Bone marrow (tissue), 2 donors: ENCODE results near the gene ART4.

Experiments
- DNase-seq, 2 donors: peaks; one replicate each; lab custom pipeline; 2025; lab: John Stamatoyannopoulos, UW

The ART4 gene

GRCh38 chr12:14843425-14843887 lies at the start of gene ART4:
TSS of gene ART4 (minus strand) at chr12:14843526. CDS start at chr12:14843113, 413 bp downstream.
- no peak for DNase-seq

- DNase-seq, result no peak
Observed at GRCh38 chr12:14892726-14893505, 49.6 kb upstream of the ART4 start.

GRCh38 chr12:14890701-14891100 lies 47.4 kb upstream of the ART4 start:
- DNase-seq, result no peak

- no peak for DNase-seq
Observed at GRCh38 chr12:14886271-14886670, 42.9 kb upstream of the ART4 start.

GRCh38 chr12:14885718-14886221 lies 42.4 kb upstream of the ART4 start, which contains the start of gene MGP:
TSS of gene MGP (minus strand) at chr12:14885854. CDS start at chr12:14885791, 63 bp downstream.
- DNase-seq, result no peak

GRCh38 chr12:14884458-14884878 lies 41.1 kb upstream of the ART4 start:
- peak; percentile 42 to 87 for DNase-seq

GRCh38 chr12:14883686-14884085 lies 40.4 kb upstream of the ART4 start:
- DNase-seq, result no peak

GRCh38 chr12:14880890-14881453 lies 37.6 kb upstream of the ART4 start:
- DNase-seq, result no peak

- no peak for DNase-seq
Observed at GRCh38 chr12:14879222-14879933, 36.1 kb upstream of the ART4 start.

GRCh38 chr12:14878488-14878887 lies 35.2 kb upstream of the ART4 start:
- no peak for DNase-seq

- no peak for DNase-seq
Observed at GRCh38 chr12:14876833-14877232, 33.5 kb upstream of the ART4 start.

- no peak for DNase-seq
Observed at GRCh38 chr12:14874882-14875281, 31.6 kb upstream of the ART4 start.

- peak in 1 of 2 donors; percentile 41 for DNase-seq
Observed at GRCh38 chr12:14873440-14874185, 30.3 kb upstream of the ART4 start.

GRCh38 chr12:14871886-14872285 lies 28.6 kb upstream of the ART4 start:
- DNase-seq, result no peak

- DNase-seq, result no peak
Observed at GRCh38 chr12:14871247-14871646, 27.9 kb upstream of the ART4 start.

GRCh38 chr12:14868916-14869506 lies 25.7 kb upstream of the ART4 start:
- DNase-seq, result no peak

GRCh38 chr12:14860490-14860889 lies 17.2 kb upstream of the ART4 start:
- no peak for DNase-seq

GRCh38 chr12:14858513-14858912 lies 15.2 kb upstream of the ART4 start:
- DNase-seq, result no peak

GRCh38 chr12:14854586-14855183 lies 11.4 kb upstream of the ART4 start:
- no peak for DNase-seq

- DNase-seq, result no peak
Observed at GRCh38 chr12:14853961-14854360, 10.6 kb upstream of the ART4 start.

- DNase-seq, result no peak
Observed at GRCh38 chr12:14852880-14853279, 9.6 kb upstream of the ART4 start.
